ENCODE data around the gene RASAL2. TPM values are rescaled to one million over a fixed set of nuclear protein-coding genes. Genes with fewer than 3 reads are reported as not detected.

Gene RASAL2
- total RNA-seq, 1 donor from 2014 or later, result 18.3 TPM

- H3K27ac ChIP-seq, result no peak overlapping the region
- peaks cover 24% of the 10 kb centered on the region for H3K4me1 ChIP-seq
- Mint-ChIP-seq H3K4me3 (no peak overlapping the region), H3K36me3 (no peaks in the 10 kb centered on the region), H3K4me1 (peaks cover 2% of the 10 kb centered on the region), H3K27ac (no peak overlapping the region), H3K9me3 (no peaks in the 10 kb centered on the region), H3K27me3 (ENCODE audit: insufficient read depth, low read depth) (no peaks in the 10 kb centered on the region)
- H3K9me3 ChIP-seq (ENCODE audit: low read depth), result no peaks in the 10 kb centered on the region
- H4K20me1 ChIP-seq (ENCODE audit: low read depth), result no peaks in the 10 kb centered on the region
- no peak for DNase-seq (ENCODE audit: low spot score)
- no peaks in the 10 kb centered on the region for H3K27me3 ChIP-seq
- TF ChIP-seq EZH2 (IDR thresholded peaks at IDR 0.05), result no peak
- no peak for TF ChIP-seq EZH2phosphoT487 (IDR thresholded peaks at IDR 0.05)
- TF ChIP-seq CTCF (IDR thresholded peaks at IDR 0.05), result no peak
- H3K36me3 ChIP-seq, result no peaks in the 10 kb centered on the region
- H3F3A ChIP-seq (ENCODE audit: low read depth), result peaks cover 12% of the 10 kb centered on the region
- H2AFZ ChIP-seq (replicated peaks), result no peak overlapping the region
- H3K4me3 ChIP-seq, result no peak overlapping the region
- no peak overlapping the region for H3K9ac ChIP-seq
- H3K79me2 ChIP-seq (ENCODE audit: low read depth), result no peaks in the 10 kb centered on the region
- H3K4me2 ChIP-seq, result no peak overlapping the region
Observed at GRCh38 chr1:178368208-178368607, 274.3 kb downstream of the RASAL2 start.

- no peaks in the 10 kb centered on the region for H3K9me3 Mint-ChIP-seq
- peak; percentile 33 for DNase-seq (ENCODE audit: low spot score)
- Histone ChIP-seq H4K20me1 (ENCODE audit: low read depth) (no peaks in the 10 kb centered on the region), H2AFZ (replicated peaks) (peak overlapping the region; percentile 60), H3K4me3 (peak overlapping the region; percentile 54), H3K4me2 (peak overlapping the region; percentile 91), H3K27ac (peak overlapping the region; percentile 23), H3K9me3 (ENCODE audit: low read depth) (no peaks in the 10 kb centered on the region), H3F3A (ENCODE audit: low read depth) (peaks cover 12% of the 10 kb centered on the region), H3K27me3 (no peaks in the 10 kb centered on the region), H3K9ac (no peak overlapping the region), H3K36me3 (no peaks in the 10 kb centered on the region), H3K79me2 (ENCODE audit: low read depth) (no peaks in the 10 kb centered on the region), H3K4me1 (peaks cover 39% of the 10 kb centered on the region)
- H3K27me3 Mint-ChIP-seq (ENCODE audit: insufficient read depth, low read depth), result no peaks in the 10 kb centered on the region
- no peak overlapping the region for H3K27ac Mint-ChIP-seq
- no peak overlapping the region for H3K4me3 Mint-ChIP-seq
- TF ChIP-seq CTCF (IDR thresholded peaks at IDR 0.05), result no peak
- no peak for TF ChIP-seq EZH2 (IDR thresholded peaks at IDR 0.05)
- no peak for TF ChIP-seq EZH2phosphoT487 (IDR thresholded peaks at IDR 0.05)
- H3K4me1 Mint-ChIP-seq, result peaks cover 4% of the 10 kb centered on the region
- no peaks in the 10 kb centered on the region for H3K36me3 Mint-ChIP-seq
Observed at GRCh38 chr1:178371235-178371634, 277.3 kb downstream of the RASAL2 start.

- Mint-ChIP-seq H3K4me1 (peaks cover 4% of the 10 kb centered on the region), H3K4me3 (no peak overlapping the region), H3K9me3 (no peaks in the 10 kb centered on the region), H3K27me3 (ENCODE audit: insufficient read depth, low read depth) (no peaks in the 10 kb centered on the region), H3K36me3 (no peaks in the 10 kb centered on the region), H3K27ac (no peak overlapping the region)
- Histone ChIP-seq H3K4me3 (peak overlapping the region; percentile 54), H2AFZ (replicated peaks) (peak overlapping the region; percentile 60), H3K4me1 (peaks cover 39% of the 10 kb centered on the region), H3K27me3 (no peaks in the 10 kb centered on the region), H3K4me2 (peak overlapping the region; percentile 91), H3F3A (ENCODE audit: low read depth) (peaks cover 12% of the 10 kb centered on the region), H3K9ac (no peak overlapping the region), H3K9me3 (ENCODE audit: low read depth) (no peaks in the 10 kb centered on the region), H3K36me3 (no peaks in the 10 kb centered on the region), H4K20me1 (ENCODE audit: low read depth) (no peaks in the 10 kb centered on the region), H3K79me2 (ENCODE audit: low read depth) (no peaks in the 10 kb centered on the region), H3K27ac (peak overlapping the region; percentile 23)
- no peak for DNase-seq (ENCODE audit: low spot score)
- TF ChIP-seq CTCF (IDR thresholded peaks at IDR 0.05) (no peak), EZH2phosphoT487 (IDR thresholded peaks at IDR 0.05) (no peak), EZH2 (IDR thresholded peaks at IDR 0.05) (no peak)
Observed at GRCh38 chr1:178371933-178372388, 278.1 kb downstream of the RASAL2 start.

All from neural progenitor cell (in vitro differentiated cells).